PC-9 (cell line): ENCODE measurements around the gene RHD.
A peak's percentile ranks its signal among the peaks of the same experiment; 100 is the strongest.

ENCODE experiments used
- EZH2 ChIP-seq: fragments of 200-600 bp; sonication (generic); IDR thresholded peaks from 2 replicates; pipeline ENCODE4 v1.8.0; 2017; ENCODE audit warnings: antibody characterized with exemption, low read depth
- TF ChIP-seq, protein P1 (sequence below): fragments of 200-600 bp; sonication (generic); conservative IDR thresholded peaks from 2 replicates; pipeline ENCODE4 v1.6.1; 2017; ENCODE audit warnings: mixed run types, antibody characterized with exemption, mild to moderate bottlenecking, moderate library complexity

DNA sequence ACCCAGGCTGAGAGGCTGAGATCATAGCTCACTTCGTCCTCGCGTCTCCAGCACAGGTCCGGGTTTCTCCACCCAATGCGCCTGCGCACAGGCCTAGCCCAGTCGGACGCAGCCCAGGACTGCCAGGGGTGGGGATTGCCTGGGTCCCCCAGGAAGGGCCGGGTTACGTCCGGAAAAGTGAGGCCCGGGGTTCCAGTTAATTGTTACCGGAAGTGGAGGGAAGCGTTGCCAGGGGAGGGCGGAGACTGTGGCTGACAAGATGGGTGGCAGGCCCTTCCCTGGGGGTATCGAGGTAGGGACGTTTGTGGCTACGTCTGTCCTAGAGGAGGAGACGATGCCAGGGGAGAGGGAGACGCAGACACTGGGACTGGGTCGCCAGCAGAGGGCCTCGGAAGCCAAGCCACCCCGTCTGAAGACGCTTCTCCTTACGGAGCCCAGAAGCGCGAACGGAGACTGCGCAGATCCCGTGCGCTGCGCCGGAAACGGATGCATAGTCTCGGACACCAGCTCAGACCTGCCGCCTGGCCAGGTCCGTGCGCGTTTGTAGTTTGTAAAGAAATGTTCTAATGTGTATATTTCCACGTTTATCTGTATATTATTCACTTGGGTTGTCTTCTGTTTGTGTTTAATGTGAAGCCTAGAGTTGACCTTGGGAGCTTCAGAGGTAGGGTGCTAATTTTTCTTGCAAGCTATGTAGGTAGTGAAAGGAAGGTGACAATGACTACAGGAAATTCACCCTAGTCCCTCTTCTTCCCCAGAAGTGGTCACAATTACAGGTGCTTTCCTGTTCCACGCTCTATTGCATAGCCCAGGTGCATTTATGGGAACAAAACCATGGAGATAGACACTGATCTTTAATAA is 32.4 kb upstream of the RHD start:
- TF ChIP-seq, protein P1, sequence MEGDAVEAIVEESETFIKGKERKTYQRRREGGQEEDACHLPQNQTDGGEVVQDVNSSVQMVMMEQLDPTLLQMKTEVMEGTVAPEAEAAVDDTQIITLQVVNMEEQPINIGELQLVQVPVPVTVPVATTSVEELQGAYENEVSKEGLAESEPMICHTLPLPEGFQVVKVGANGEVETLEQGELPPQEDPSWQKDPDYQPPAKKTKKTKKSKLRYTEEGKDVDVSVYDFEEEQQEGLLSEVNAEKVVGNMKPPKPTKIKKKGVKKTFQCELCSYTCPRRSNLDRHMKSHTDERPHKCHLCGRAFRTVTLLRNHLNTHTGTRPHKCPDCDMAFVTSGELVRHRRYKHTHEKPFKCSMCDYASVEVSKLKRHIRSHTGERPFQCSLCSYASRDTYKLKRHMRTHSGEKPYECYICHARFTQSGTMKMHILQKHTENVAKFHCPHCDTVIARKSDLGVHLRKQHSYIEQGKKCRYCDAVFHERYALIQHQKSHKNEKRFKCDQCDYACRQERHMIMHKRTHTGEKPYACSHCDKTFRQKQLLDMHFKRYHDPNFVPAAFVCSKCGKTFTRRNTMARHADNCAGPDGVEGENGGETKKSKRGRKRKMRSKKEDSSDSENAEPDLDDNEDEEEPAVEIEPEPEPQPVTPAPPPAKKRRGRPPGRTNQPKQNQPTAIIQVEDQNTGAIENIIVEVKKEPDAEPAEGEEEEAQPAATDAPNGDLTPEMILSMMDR = peak; percentile 58
- no peak for TF ChIP-seq EZH2
